Measurements from ENCODE around the gene LILRB4.
"Not testable (repeated sequence)": the region's sequence is repeated elsewhere in the genome, so short reads cannot be mapped to it uniquely, and the experiment has no call there.

Gene LILRB4

GRCh38 chr19:54662730-54663129 is at the start of gene LILRB4:
Gene LILRB4 (plus strand): TSS chr19:54662985. CDS start chr19:54663034, 49 bp downstream.
- DNase-seq (ENCODE audit: low read depth in 2 of 3, low spot score in 2 of 3), result no peak

- no peak for DNase-seq (ENCODE audit: low read depth in 2 of 3, low spot score in 2 of 3)
Measured at GRCh38 chr19:54614726-54615125, 48.1 kb upstream of the LILRB4 start.

GRCh38 chr19:54616057-54616456 is 46.7 kb upstream of the LILRB4 start:
- DNase-seq (ENCODE audit: low read depth in 2 of 3, low spot score in 2 of 3), result no peak

GRCh38 chr19:54616821-54617560 is 45.8 kb upstream of the LILRB4 start:
- DNase-seq (ENCODE audit: low read depth in 2 of 3, low spot score in 2 of 3), result no peak

- DNase-seq (ENCODE audit: low read depth in 2 of 3, low spot score in 2 of 3), result no peak
Measured at GRCh38 chr19:54620464-54620863, 42.3 kb upstream of the LILRB4 start.

- DNase-seq (ENCODE audit: low read depth in 2 of 3, low spot score in 2 of 3), result no peak
Measured at GRCh38 chr19:54622431-54622830, 40.4 kb upstream of the LILRB4 start.

GRCh38 chr19:54624234-54624633 is 38.6 kb upstream of the LILRB4 start:
- DNase-seq (ENCODE audit: low read depth in 2 of 3, low spot score in 2 of 3), result not testable (repeated sequence)

- not testable (repeated sequence) for DNase-seq (ENCODE audit: low read depth in 2 of 3, low spot score in 2 of 3)
Measured at GRCh38 chr19:54624934-54625730, 37.7 kb upstream of the LILRB4 start.

- no peak for DNase-seq (ENCODE audit: low read depth in 2 of 3, low spot score in 2 of 3)
Measured at GRCh38 chr19:54626757-54627156, 36.0 kb upstream of the LILRB4 start.

GRCh38 chr19:54627912-54628311 is 34.9 kb upstream of the LILRB4 start:
- not testable (repeated sequence) for DNase-seq (ENCODE audit: low read depth in 2 of 3, low spot score in 2 of 3)

GRCh38 chr19:54630262-54630661 is 32.5 kb upstream of the LILRB4 start, which contains the start of gene LILRB1:
Gene LILRB1 (plus strand): TSS chr19:54630484. CDS start chr19:54631074, 590 bp downstream.
- not testable (repeated sequence) for DNase-seq (ENCODE audit: low read depth in 2 of 3, low spot score in 2 of 3)

GRCh38 chr19:54630782-54631181 is 32.0 kb upstream of the LILRB4 start:
- DNase-seq (ENCODE audit: low read depth in 2 of 3, low spot score in 2 of 3), result no peak

GRCh38 chr19:54631489-54632337 is 31.1 kb upstream of the LILRB4 start:
- DNase-seq (ENCODE audit: low read depth in 2 of 3, low spot score in 2 of 3), result not testable (repeated sequence)

GRCh38 chr19:54632517-54632916 is 30.3 kb upstream of the LILRB4 start:
- not testable (repeated sequence) for DNase-seq (ENCODE audit: low read depth in 2 of 3, low spot score in 2 of 3)

- no peak for DNase-seq (ENCODE audit: low read depth in 2 of 3, low spot score in 2 of 3)
Measured at GRCh38 chr19:54633401-54633800, 29.4 kb upstream of the LILRB4 start.

- DNase-seq (ENCODE audit: low read depth in 2 of 3, low spot score in 2 of 3), result not testable (repeated sequence)
Measured at GRCh38 chr19:54636081-54636480, 26.7 kb upstream of the LILRB4 start.

GRCh38 chr19:54638683-54639082 is 24.1 kb upstream of the LILRB4 start:
- DNase-seq (ENCODE audit: low read depth in 2 of 3, low spot score in 2 of 3), result no peak

GRCh38 chr19:54642953-54643352 is 19.8 kb upstream of the LILRB4 start:
- DNase-seq (ENCODE audit: low read depth in 2 of 3, low spot score in 2 of 3), result not testable (repeated sequence)

GRCh38 chr19:54643583-54643982 is 19.2 kb upstream of the LILRB4 start:
- DNase-seq (ENCODE audit: low read depth in 2 of 3, low spot score in 2 of 3), result not testable (repeated sequence)

- DNase-seq (ENCODE audit: low read depth in 2 of 3, low spot score in 2 of 3), result no peak
Measured at GRCh38 chr19:54644056-54644455, 18.7 kb upstream of the LILRB4 start.

GRCh38 chr19:54646331-54646841 is 16.4 kb upstream of the LILRB4 start:
- DNase-seq (ENCODE audit: low read depth in 2 of 3, low spot score in 2 of 3), result no peak
